ENCODE results near the gene FAM240B. TPM values are rescaled to one million over a fixed set of nuclear protein-coding genes. Genes with fewer than 3 reads are reported as not detected.

Gene FAM240B
- total and polyA plus RNA-seq, 2 of the 8 experiments (the other 6 are each of a cell fraction or from before 2014, with no cell fraction given), result not detected

- POLR2A ChIA-PET (ENCODE audit: partially characterized antibody), result interaction anchor here (0.9 to 1.4 kb wide), 2 partner anchors 10 to 19 kb away, joined by 4 to 6 read pairs; no protein-coding TSS in a partner anchor
- Histone ChIP-seq H2AK5ac (ENCODE audit: low read depth, low read length) (no peak overlapping the region), H2BK5ac (ENCODE audit: low read depth, low read length) (no peak overlapping the region), H2BK12ac (ENCODE audit: low read depth, low read length) (no peak overlapping the region), H2BK120ac (replicated peaks; ENCODE audit: low read depth, low read length) (no peak overlapping the region), H3K4ac (replicated peaks; ENCODE audit: insufficient read length, low read depth, low read length) (no peak overlapping the region), H3K79me1 (ENCODE audit: low read depth, low read length) (no peaks in the 10 kb centered on the region), H3K36me3 (ENCODE audit: control insufficient read depth in 2 of 4, insufficient read depth in 4 of 4, low read length in 3 of 4) (no peaks in the 10 kb centered on the region), H3K4me1 (replicated peaks in 1 of 4; ENCODE audit: control insufficient read depth in 3 of 4, insufficient read depth in 4 of 4, low read length in 3 of 4) (peaks cover 5 to 10% (median 7%) of the 10 kb centered on the region in 4 experiments; a peak in 5 of 7 replicates), H2BK15ac (ENCODE audit: low read length) (no peak overlapping the region), H4K5ac (ENCODE audit: insufficient read length, low read depth, low read length) (no peak overlapping the region), H3K23ac (ENCODE audit: insufficient read length) (no peak overlapping the region), H4K91ac (replicated peaks; ENCODE audit: insufficient read length, low read length) (no peak overlapping the region), H3K9me3 (ENCODE audit: insufficient read depth in 2 of 2, low read depth in 1 of 2, low read length in 1 of 2) (no peaks in the 10 kb centered on the region), H3K9ac (replicated peaks in 1 of 4; ENCODE audit: extremely low read depth in 1 of 4, low read depth in 3 of 4, low read length in 3 of 4) (no peak overlapping the region), H3K4me2 (ENCODE audit: insufficient read depth in 1 of 2, low read depth in 2 of 2, low read length in 2 of 2) (no peak overlapping the region), H2AFZ (ENCODE audit: low read length) (no peak overlapping the region), H3K56ac (replicated peaks; ENCODE audit: insufficient read length, low read depth, low read length) (no peak overlapping the region), H3K4me3 (ENCODE audit: extremely low read depth in 1 of 4, insufficient read depth in 2 of 4, low read depth in 3 of 4, low read length in 4 of 4) (no peak overlapping the region), H2BK20ac (ENCODE audit: low read length) (no peak overlapping the region), H3K23me2 (ENCODE audit: low read depth, low read length) (no peaks in the 10 kb centered on the region), H3K27me3 (replicated peaks in 1 of 4; ENCODE audit: control insufficient read depth in 3 of 4, extremely low read depth in 1 of 4, insufficient read depth in 3 of 4, low read length in 3 of 4) (no peaks in the 10 kb centered on the region), H3K79me2 (ENCODE audit: control insufficient read depth in 1 of 2, insufficient read depth in 2 of 2, low read length in 2 of 2) (no peaks in the 10 kb centered on the region), H3K27ac (ENCODE audit: low read depth, low read length) (no peak overlapping the region), H3K18ac (ENCODE audit: extremely low read depth, low read length) (no peak overlapping the region), H4K20me1 (replicated peaks in 1 of 2; ENCODE audit: control insufficient read depth in 1 of 2, insufficient read depth in 2 of 2, low read length in 2 of 2) (no peaks in the 10 kb centered on the region), H3K14ac (ENCODE audit: insufficient read length) (no peak overlapping the region), H4K8ac (ENCODE audit: extremely low read depth, insufficient read depth, low read length) (no peak overlapping the region)
- 85% methylated on average over 4 of the region's 4 CpGs; no CpG with 5 or more reads in 1 of the 2 experiments for WGBS, 2 experiments (ENCODE audit: extremely low coverage in 1 of 2, insufficient coverage in 1 of 2, insufficient read length in 1 of 2, insufficient replicate concordance in 2 of 2, low coverage in 1 of 2, low lambda C conversion rate in 2 of 2, missing lambda C conversion rate in 1 of 2)
- FAIRE-seq (no peak), DNase-seq (ENCODE audit: low read depth in 1 of 2, low spot score in 2 of 2) (no peak)
- CTCF ChIA-PET (ENCODE audit: partially characterized antibody), result interaction anchor here (0.7 to 1.9 kb wide), 5 partner anchors 16 to 37 kb away, joined by 3 to 13 read pairs (median 4); no protein-coding TSS in a partner anchor
- TF ChIP-seq NANOG (IDR thresholded peaks at IDR 0.05; ENCODE audit: insufficient read depth, low read depth, low read length, poor library complexity, severe bottlenecking) (no peak), CBX8 (IDR thresholded peaks at IDR 0.05; ENCODE audit: borderline replicate concordance, low read depth, low read length) (no peak), KDM1A (IDR thresholded peaks at IDR 0.05; ENCODE audit: borderline replicate concordance, low read length) (no peak), CTBP2 (IDR thresholded peaks at IDR 0.05; ENCODE audit: borderline replicate concordance, insufficient read depth, insufficient read length, low read length) (no peak), CREB1 (IDR thresholded peaks at IDR 0.05) (no peak), FOSL1 (IDR thresholded peaks at IDR 0.05; ENCODE audit: insufficient read depth, low read depth, low read length) (no peak), NRF1 (IDR thresholded peaks at IDR 0.05; ENCODE audit: low read depth, low read length) (no peak)
Observed at GRCh38 chr9:38671372-38671731, 48.6 kb downstream of the FAM240B start.

Measured in H1 (cell line).